ENCODE data around the gene DGKA.
"Not testable (repeated sequence)": the region's sequence is repeated elsewhere in the genome, so short reads cannot be mapped to it uniquely, and the experiment has no call there.

Gene DGKA

DNA sequence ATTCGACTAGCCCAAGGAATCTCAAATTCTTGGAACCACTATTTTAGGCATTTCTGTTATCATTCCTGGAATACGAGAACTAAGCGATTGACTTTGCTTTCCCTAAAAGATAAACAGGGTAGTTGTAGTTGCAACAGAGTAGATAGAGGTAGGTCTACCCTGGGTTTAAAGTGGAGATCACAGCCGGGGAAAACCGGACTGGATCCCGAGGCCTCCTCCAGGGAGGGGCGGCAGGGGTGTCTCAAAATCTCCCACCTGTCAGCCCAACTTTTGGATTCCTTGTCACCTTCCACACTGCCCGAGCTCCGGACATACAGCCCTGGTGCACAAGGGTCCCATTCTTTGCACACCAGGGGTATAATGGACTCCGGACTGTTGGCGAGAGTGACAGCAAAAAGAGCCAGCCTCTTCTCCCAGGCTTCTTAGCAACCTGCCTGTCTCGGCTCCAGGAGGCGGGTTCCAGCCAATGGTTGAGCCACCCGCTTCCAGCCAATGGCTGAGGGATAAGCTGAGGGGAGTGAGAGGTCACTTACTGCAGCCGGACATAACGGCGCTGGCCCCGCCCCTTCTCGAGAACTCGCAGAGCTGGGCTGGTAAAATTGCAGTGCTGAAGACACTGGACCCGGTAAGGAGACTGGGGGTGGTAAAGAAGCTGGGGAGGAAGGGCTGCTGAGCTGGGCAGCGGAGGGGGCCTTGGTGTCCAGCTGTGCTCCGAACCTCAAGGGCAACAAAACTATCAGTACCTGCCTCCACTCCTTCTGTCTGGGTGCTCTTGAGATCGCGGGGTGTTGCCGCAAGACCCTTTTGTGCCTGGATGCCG is 66.0 kb downstream of the DGKA start, which contains the start of gene SUOX:
Gene SUOX, plus strand, starts transcription at position 562 of the 820 bp plus-strand sequence. CDS start 4,946 bp downstream, outside the sequence.
- Histone ChIP-seq H3K27ac (ENCODE audit: low read depth, low read length) (no peak within 1 kb of the TSS), H4K8ac (ENCODE audit: low read depth, low read length) (no peak within 1 kb of the TSS), H3K9ac (ENCODE audit: low read length) (peak within 1 kb of the TSS; percentile 93), H3K4ac (ENCODE audit: low read depth, low read length) (no peak within 1 kb of the TSS), H3K4me1 (ENCODE audit: control insufficient read depth, low read depth, low read length) (no peaks in the 10 kb centered on the region), H3K4me2 (ENCODE audit: low read length) (peak within 1 kb of the TSS; percentile 77), H3K18ac (ENCODE audit: low read length) (no peak within 1 kb of the TSS), H2AK5ac (ENCODE audit: low read length) (no peak within 1 kb of the TSS), H3K4me3 (ENCODE audit: low read length) (peak within 1 kb of the TSS; percentile 84), H2BK5ac (ENCODE audit: low read length) (no peak within 1 kb of the TSS), H3K36me3 (ENCODE audit: control insufficient read depth, insufficient read depth, low read length) (peaks cover 3% of the 10 kb centered on the region), H3K27me3 (ENCODE audit: insufficient read depth, low read length, poor library complexity) (no peaks in the 10 kb centered on the region), H3K79me2 (ENCODE audit: control insufficient read depth, insufficient read depth, low read length) (no peaks in the 10 kb centered on the region), H2BK15ac (replicated peaks; ENCODE audit: low read depth) (no peak within 1 kb of the TSS), H2BK120ac (ENCODE audit: low read depth, low read length) (no peak within 1 kb of the TSS), H4K5ac (ENCODE audit: low read length) (peak within 1 kb of the TSS; percentile 13), H3K23ac (ENCODE audit: low read length) (no peak within 1 kb of the TSS), H3K79me1 (ENCODE audit: low read length) (no peaks in the 10 kb centered on the region), H3K56ac (ENCODE audit: low read length) (peak within 1 kb of the TSS; percentile 99)
- DNase-seq: peak; percentile 99
- no CpG with 5 or more reads among the region's 27 CpGs for WGBS (ENCODE audit: extremely low coverage, insufficient coverage, low lambda C conversion rate)

DNA sequence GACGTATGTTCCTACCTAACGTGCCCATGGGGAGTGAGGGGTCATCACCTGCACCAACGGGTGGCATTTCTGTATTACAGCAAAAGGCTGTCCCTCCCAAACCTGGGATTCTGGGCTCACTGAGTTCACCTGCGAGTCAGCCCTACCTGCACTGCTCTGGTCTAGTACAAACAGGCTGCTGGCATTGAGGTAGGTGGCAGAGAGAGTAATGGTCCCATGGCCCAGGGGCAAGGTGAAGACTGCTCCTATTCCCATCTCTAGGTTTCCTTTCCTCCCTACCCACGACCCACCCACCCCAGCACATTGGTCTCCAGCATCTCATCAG is 66.5 kb downstream of the DGKA start:
- peak overlapping the region; percentile 99 for H3K56ac ChIP-seq (ENCODE audit: low read length)
- H3K4ac ChIP-seq (ENCODE audit: low read depth, low read length): no peak overlapping the region
- peak overlapping the region; percentile 84 for H3K4me3 ChIP-seq (ENCODE audit: low read length)
- no peaks in the 10 kb centered on the region for H3K79me1 ChIP-seq (ENCODE audit: low read length)
- no peak overlapping the region for H3K27ac ChIP-seq (ENCODE audit: low read depth, low read length)
- H4K8ac ChIP-seq (ENCODE audit: low read depth, low read length): no peak overlapping the region
- H2BK5ac ChIP-seq (ENCODE audit: low read length): no peak overlapping the region
- H2BK120ac ChIP-seq (ENCODE audit: low read depth, low read length): no peak overlapping the region
- H3K9ac ChIP-seq (ENCODE audit: low read length): peak overlapping the region; percentile 93
- no peak overlapping the region for H4K5ac ChIP-seq (ENCODE audit: low read length)
- H3K36me3 ChIP-seq (ENCODE audit: control insufficient read depth, insufficient read depth, low read length): peaks cover 3% of the 10 kb centered on the region
- no peak overlapping the region for H3K23ac ChIP-seq (ENCODE audit: low read length)
- WGBS (ENCODE audit: extremely low coverage, insufficient coverage, low lambda C conversion rate): no CpG with 5 or more reads among the region's 5 CpGs
- H2BK15ac ChIP-seq (replicated peaks; ENCODE audit: low read depth): no peak overlapping the region
- no peaks in the 10 kb centered on the region for H3K27me3 ChIP-seq (ENCODE audit: insufficient read depth, low read length, poor library complexity)
- no peaks in the 10 kb centered on the region for H3K79me2 ChIP-seq (ENCODE audit: control insufficient read depth, insufficient read depth, low read length)
- H3K18ac ChIP-seq (ENCODE audit: low read length): no peak overlapping the region
- peak overlapping the region; percentile 41 for H3K4me2 ChIP-seq (ENCODE audit: low read length)
- no peak overlapping the region for H2AK5ac ChIP-seq (ENCODE audit: low read length)
- DNase-seq: no peak
- no peaks in the 10 kb centered on the region for H3K4me1 ChIP-seq (ENCODE audit: control insufficient read depth, low read depth, low read length)

DNA sequence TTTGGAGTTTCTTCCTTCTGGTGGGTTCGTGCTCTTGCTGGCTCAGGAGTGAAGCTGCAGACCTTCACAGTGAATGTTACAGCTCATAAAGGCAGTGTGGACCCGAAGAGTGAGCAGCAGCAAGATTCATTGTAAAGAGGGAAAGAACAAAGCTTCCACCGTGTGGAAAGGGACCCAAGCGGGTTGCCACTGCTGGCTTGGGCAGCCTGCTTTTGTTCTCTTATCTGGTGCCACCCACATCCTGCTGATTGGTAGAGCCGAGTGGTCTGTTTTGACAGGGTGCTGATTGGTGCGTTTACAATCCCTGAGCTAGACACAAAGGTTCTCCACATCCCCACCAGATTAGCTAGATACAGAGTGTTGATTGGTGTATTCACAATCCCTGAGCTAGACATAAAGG is 68.6 kb downstream of the DGKA start:
- not testable (repeated sequence) for H4K8ac ChIP-seq (ENCODE audit: low read depth, low read length); H3K27me3 ChIP-seq (ENCODE audit: insufficient read depth, low read length, poor library complexity); H3K18ac ChIP-seq (ENCODE audit: low read length); H2AK5ac ChIP-seq (ENCODE audit: low read length); H3K56ac ChIP-seq (ENCODE audit: low read length); H3K79me1 ChIP-seq (ENCODE audit: low read length); H2BK120ac ChIP-seq (ENCODE audit: low read depth, low read length); H3K4ac ChIP-seq (ENCODE audit: low read depth, low read length); H3K23ac ChIP-seq (ENCODE audit: low read length); H3K4me1 ChIP-seq (ENCODE audit: control insufficient read depth, low read depth, low read length); H4K5ac ChIP-seq (ENCODE audit: low read length); H3K4me2 ChIP-seq (ENCODE audit: low read length); H3K27ac ChIP-seq (ENCODE audit: low read depth, low read length); H3K9ac ChIP-seq (ENCODE audit: low read length); H2BK15ac ChIP-seq (replicated peaks; ENCODE audit: low read depth); H2BK5ac ChIP-seq (ENCODE audit: low read length); H3K36me3 ChIP-seq (ENCODE audit: control insufficient read depth, insufficient read depth, low read length); H3K79me2 ChIP-seq (ENCODE audit: control insufficient read depth, insufficient read depth, low read length); H3K4me3 ChIP-seq (ENCODE audit: low read length)
- WGBS (ENCODE audit: extremely low coverage, insufficient coverage, low lambda C conversion rate): no CpG with 5 or more reads among the region's 6 CpGs
- peak; percentile 33 for DNase-seq

DNA sequence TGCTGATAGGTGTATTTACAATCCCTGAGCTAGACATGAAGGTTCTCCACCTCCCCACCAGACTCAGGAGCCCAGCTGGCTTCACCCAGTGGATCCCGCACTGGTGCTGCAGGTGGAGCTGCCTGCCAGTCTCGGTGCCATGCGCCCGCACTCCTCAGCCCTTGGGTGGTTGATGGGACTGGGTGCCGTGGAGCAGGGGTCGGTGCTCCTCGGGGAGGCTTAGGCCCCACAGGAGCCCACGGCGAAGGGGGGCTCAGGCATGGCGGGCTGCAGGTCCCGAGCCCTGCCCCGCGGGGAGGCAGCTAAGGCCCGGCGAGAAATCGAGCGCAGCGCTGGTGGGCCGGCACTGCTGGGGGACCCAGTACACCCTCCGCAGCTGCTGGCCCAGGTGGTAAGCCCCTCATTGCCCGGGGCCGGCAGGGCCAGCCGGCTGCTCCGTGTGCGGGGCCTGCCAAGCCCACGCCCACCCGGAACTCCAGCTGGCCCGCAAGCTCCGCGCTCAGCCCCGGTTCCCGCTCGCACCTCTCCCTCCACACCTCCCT is 69.1 kb downstream of the DGKA start:
- not testable (repeated sequence) for H4K8ac ChIP-seq (ENCODE audit: low read depth, low read length); H3K9ac ChIP-seq (ENCODE audit: low read length); H3K4me2 ChIP-seq (ENCODE audit: low read length); H3K4ac ChIP-seq (ENCODE audit: low read depth, low read length); H3K56ac ChIP-seq (ENCODE audit: low read length); H2BK120ac ChIP-seq (ENCODE audit: low read depth, low read length); H3K23ac ChIP-seq (ENCODE audit: low read length); H3K4me3 ChIP-seq (ENCODE audit: low read length); DNase-seq; H2BK15ac ChIP-seq (replicated peaks; ENCODE audit: low read depth); H2AK5ac ChIP-seq (ENCODE audit: low read length); H3K18ac ChIP-seq (ENCODE audit: low read length); H3K79me2 ChIP-seq (ENCODE audit: control insufficient read depth, insufficient read depth, low read length); H4K5ac ChIP-seq (ENCODE audit: low read length); H3K79me1 ChIP-seq (ENCODE audit: low read length); H3K27me3 ChIP-seq (ENCODE audit: insufficient read depth, low read length, poor library complexity); H3K27ac ChIP-seq (ENCODE audit: low read depth, low read length); H2BK5ac ChIP-seq (ENCODE audit: low read length); H3K36me3 ChIP-seq (ENCODE audit: control insufficient read depth, insufficient read depth, low read length); H3K4me1 ChIP-seq (ENCODE audit: control insufficient read depth, low read depth, low read length)
- no CpG with 5 or more reads among the region's 33 CpGs for WGBS (ENCODE audit: extremely low coverage, insufficient coverage, low lambda C conversion rate)

DNA sequence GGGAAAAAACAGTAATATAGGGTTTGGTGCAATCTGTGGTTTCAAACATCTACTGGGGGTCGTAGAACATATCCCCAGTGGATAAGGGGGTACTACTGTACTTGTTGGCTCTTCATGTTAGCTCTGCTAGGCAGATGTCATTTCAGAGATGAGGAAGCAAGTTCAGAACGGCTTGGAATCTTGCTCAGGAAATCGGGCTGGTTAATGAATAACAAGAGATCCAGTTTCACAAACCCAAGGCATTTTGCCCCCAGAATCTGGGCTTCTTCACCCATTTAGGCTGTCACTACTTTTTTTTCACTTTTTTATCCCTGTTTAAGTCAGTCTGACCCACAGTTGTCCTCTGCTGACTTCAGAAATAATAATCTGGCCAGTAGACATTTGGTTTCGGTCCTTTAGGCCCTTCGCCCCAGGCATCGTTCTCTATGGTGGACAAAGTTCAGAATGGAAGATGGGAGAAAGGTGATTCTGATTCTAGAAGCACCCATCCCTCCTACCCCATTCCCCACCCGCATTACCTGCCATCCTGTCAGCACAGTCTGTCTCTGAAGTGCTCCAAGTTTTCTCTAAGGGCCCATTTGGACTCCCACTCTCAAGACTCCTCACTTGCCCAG is 70.6 kb downstream of the DGKA start:
- H4K5ac ChIP-seq (ENCODE audit: low read length): no peak overlapping the region
- H3K27me3 ChIP-seq (ENCODE audit: insufficient read depth, low read length, poor library complexity): no peaks in the 10 kb centered on the region
- no peak overlapping the region for H3K4ac ChIP-seq (ENCODE audit: low read depth, low read length)
- WGBS (ENCODE audit: extremely low coverage, insufficient coverage, low lambda C conversion rate): no CpG with 5 or more reads among the region's 7 CpGs
- H3K4me1 ChIP-seq (ENCODE audit: control insufficient read depth, low read depth, low read length): no peaks in the 10 kb centered on the region
- no peak for DNase-seq
- H4K8ac ChIP-seq (ENCODE audit: low read depth, low read length): no peak overlapping the region
- H2BK5ac ChIP-seq (ENCODE audit: low read length): no peak overlapping the region
- H3K9ac ChIP-seq (ENCODE audit: low read length): no peak overlapping the region
- no peaks in the 10 kb centered on the region for H3K79me1 ChIP-seq (ENCODE audit: low read length)
- no peak overlapping the region for H2BK120ac ChIP-seq (ENCODE audit: low read depth, low read length)
- no peaks in the 10 kb centered on the region for H3K36me3 ChIP-seq (ENCODE audit: control insufficient read depth, insufficient read depth, low read length)
- no peak overlapping the region for H3K56ac ChIP-seq (ENCODE audit: low read length)
- no peak overlapping the region for H3K18ac ChIP-seq (ENCODE audit: low read length)
- H3K27ac ChIP-seq (ENCODE audit: low read depth, low read length): no peak overlapping the region
- no peak overlapping the region for H3K4me3 ChIP-seq (ENCODE audit: low read length)
- H3K23ac ChIP-seq (ENCODE audit: low read length): no peak overlapping the region
- H2AK5ac ChIP-seq (ENCODE audit: low read length): no peak overlapping the region
- no peak overlapping the region for H3K4me2 ChIP-seq (ENCODE audit: low read length)
- H2BK15ac ChIP-seq (replicated peaks; ENCODE audit: low read depth): no peak overlapping the region
- no peaks in the 10 kb centered on the region for H3K79me2 ChIP-seq (ENCODE audit: control insufficient read depth, insufficient read depth, low read length)
